ENCODE measurements around the gene ROPN1L.
A peak's percentile ranks its signal among the peaks of the same experiment; 100 is the strongest.
"Not testable (repeated sequence)": the region's sequence is repeated elsewhere in the genome, so short reads cannot be mapped to it uniquely, and the experiment has no call there.

ROPN1L gene

DNA sequence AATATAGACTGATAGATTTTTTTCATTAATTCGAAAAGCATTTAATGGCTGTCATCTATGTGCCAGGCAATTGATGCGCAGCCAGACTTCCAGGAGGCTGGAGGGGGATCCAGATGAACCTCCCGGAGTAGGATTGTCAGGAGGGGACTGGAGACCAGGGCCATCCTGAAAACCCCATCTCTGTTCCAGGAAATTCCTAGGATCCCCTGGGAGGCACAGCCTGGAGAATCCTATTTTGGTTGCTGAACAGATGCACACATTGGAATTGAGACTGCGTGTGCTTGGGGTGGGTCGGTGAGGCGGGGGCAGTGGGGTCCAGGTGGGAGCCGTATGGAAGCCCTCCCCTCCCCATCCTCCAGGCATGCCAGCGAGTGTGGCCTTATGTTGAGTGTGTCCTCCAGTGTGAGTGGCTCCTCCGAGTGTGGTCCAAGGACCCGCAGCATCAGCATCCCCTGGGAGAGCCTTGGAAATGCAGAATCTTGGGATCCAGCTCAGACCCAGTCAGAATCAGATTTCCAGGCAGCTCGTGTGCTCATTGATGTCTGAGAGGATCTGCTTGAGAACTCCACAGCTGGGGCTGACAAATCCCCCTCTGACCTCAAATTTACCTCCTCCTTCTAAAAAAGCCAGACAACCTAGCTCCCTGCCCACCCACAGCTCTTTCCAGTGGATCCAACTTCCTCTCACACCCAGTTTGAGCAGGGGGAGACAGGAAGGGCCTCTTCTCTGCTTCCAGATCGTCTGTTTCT, 38.7 kb downstream of the ROPN1L start:
- DNase-seq (ENCODE audit: low spot score) = no peak

DNA sequence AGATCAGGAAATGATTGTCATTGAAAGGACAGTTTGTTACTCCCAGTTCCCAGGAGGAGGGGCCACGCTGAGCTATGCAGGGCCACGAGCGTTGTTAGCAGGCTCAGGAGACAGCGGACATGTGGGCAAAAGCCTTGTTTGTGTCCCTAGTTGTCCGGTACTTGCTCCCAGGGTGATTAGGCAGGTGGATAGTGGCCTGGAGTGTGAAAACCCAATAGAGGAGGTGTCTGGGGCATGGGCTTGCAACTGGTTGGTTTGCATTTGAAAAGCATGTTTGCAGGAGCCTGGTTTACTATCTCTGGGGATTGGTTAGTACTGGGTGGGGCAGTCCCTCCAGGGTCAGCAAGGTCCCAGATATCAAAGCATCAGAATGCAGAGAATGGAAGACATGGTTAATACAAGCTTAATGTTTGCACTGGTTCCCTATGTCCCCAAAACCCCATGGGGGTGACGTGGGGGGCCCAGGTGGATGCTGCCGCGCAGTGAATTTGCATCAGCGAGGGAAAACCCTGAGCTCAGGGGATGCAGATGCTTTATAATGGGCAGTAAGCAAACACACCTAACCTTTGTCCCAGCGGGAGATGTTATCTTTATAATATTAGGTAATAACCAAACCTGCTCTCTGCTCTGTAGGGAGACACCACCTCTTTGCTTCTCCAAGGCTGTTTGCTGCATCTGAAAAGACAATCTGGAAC, 39.7 kb downstream of the ROPN1L start:
- DNase-seq (ENCODE audit: low spot score) = no peak

DNA sequence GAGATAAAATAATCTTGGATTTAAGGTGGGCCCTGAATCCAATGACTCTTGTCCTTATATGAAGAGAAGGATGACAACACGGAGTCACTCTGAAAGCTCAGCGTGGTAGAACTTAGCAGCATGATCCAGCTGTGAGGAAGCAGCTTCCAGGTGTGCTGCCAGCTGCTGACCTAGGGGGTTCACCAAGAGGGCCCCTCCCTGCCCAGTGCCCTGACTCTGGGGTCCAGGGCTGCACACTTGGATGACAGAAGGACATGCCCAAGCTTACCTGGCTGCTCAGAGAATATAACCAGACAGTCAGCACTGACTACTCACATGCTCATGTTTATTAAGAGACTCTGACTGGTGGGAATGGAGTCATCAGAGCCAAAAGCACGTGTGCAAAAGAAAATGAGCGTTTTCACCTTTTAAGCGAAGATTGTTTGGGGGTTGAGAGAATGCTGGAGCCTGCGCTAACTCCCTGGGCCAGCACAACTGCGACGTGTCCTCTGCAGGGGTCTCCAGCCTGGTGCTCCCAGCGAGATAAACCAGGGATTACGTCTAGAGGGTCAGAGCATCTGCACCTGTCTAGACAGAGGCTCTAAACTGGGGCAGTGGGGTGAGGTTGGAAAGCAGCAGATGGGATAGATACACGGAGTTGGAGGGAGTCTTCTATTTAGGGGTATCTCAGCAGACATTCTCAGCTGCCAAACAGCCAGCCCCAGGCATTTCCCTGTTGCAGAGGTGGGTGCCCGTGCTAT, 41.3 kb downstream of the ROPN1L start:
- DNase-seq (ENCODE audit: low spot score) = no peak

- no peak for DNase-seq (ENCODE audit: low spot score)
These were observed 43.1 kb downstream of the ROPN1L start for GRCh38 chr5:10484774-10485141.

DNA sequence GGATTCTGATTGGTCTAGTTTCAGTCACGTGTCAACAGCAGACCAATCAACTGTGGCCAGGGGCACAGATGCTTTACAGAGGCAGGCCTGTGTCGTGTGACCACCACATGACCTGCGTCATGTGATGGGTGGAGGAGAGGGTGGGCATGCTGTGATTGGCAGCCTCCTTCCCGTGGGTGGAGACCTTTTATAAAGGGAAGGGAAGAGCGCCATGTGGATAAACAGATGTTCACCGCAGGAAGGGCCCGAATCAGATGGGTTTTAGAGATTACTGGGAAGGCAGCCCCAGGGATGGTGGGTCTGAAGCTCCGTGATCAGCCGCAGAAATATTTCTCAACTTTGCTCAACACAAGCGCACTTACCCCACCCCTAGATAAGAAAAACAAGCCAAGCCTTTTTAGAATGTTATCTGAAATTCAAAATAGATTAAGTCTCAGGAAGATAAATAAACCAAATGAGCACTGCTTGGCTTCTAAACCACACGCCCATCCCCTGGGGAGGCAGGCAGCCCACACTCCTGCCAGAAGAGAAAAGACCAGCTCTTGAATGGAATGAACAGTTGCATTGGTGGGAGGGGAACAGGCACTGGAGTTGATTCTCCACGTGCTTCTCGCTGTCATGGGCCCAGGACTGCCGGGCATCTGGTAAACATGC, 43.6 kb downstream of the ROPN1L start:
- DNase-seq (ENCODE audit: low spot score) = no peak

DNA sequence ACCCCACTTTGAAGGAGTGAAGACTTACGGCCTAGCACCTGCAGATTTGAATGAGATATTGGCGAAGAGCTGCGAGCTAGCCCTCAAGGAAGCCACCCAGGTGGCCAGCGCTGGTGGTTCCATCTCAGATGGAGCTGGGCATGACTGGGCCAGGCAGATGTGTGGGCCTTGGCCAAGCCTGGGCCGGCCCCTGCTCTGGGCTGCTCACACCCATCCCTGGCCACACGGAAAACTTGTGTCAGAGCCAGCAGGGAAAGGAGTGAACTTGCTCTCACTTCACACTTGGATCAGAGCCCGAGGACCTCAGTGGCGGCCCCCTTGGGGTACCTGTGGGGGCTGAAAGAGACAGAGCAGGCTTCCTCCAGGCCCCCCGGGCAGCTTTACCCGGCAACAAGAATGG, 44.2 kb downstream of the ROPN1L start:
- no peak for DNase-seq (ENCODE audit: low spot score)

DNA sequence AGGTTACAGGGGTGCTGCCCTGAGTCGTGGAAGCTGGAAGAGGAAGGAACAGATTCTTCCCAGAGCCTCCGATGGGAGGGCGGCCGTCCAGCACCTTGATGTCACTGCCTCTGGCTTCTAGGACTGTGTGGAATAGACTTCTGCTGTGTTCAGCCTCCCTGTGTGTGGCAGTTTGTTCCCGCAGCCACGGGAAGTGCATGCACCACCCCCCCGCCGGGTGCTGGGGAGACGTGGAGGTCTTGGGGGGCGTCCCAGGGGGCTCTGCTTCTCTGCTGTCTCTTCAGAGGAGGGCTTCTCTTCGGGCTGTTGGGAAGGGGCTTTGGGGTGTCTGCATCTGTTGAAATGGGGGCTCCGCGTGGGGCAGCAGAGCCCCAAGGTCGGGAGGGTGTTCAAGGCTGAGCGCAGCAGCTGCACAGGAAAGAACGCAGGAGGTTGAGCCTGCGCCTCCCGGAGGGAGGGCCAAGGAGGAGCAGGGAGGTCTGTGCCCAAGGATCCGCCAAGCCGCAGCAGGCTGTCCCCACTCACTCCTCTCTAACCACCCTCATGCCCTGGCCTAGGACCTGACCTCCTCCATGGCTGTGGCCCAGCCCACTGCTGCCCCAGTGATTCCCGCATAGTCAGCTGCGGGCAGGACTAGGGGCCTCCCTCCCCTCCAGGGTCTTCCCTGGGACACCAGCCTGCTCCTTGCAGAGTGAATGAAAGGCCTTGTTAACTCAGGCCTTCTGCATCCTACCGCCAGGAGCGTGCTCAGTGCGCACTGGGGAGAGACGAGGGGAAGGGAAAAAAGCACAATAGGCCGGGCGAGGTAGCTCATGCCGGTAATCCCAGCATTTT, 45.0 kb downstream of the ROPN1L start:
- DNase-seq (ENCODE audit: low spot score) = no peak

- DNase-seq (ENCODE audit: low spot score) = no peak
These were observed 46.5 kb downstream of the ROPN1L start for GRCh38 chr5:10488144-10488543.

DNA sequence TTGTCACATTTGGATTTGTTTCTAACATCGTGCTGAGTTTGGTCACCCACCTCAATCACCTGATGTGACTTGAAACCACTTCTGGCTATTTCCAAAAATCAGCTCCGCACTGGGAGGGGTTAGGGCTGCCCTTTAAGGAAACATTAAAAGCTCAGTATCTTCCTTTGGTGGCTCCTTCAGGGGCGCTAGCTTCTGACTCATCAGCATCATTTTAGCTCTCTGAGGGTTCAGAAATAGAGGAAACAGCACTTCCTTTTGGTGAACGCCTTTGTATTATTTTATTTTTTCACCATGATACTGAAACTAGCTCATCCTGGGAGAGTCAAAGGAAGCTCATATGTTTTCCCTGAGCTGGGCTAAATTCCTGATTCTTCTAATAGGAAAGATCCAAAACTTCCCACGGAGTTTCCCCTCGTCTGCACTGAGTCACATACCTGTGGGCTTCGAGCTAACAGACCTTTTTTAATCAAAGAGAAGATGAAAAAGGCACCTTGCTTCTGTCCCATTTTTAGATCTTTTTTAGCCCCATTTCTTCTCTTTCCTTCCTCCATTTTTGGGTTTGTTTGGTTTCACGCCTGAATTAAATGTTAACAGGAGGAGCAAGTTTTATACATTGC, 48.2 kb downstream of the ROPN1L start:
- DNase-seq (ENCODE audit: low spot score) = peak; percentile 12

GRCh38 chr5:10490927-10491672, 49.4 kb downstream of the ROPN1L start:
- no peak for DNase-seq (ENCODE audit: low spot score)

DNA sequence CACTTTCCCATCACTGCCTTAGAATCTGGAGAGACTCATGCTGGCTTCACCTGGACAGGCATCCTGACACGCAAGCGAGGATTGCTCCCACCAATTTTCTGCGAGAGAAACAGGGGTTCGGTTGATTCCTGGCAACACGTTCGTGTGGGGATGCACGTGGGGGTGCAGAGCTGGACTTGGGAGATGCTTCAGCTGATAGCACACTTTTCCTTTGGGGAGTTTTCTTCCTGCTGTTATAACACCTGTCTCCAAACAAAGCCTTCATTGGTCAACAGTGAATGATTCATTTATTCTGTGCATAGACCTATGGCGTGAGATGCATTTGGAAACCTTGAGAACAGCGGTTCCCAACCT, 50.0 kb downstream of the ROPN1L start:
- DNase-seq (ENCODE audit: low spot score) = no peak

- no peak for DNase-seq (ENCODE audit: low spot score)
These were observed 52.2 kb downstream of the ROPN1L start for GRCh38 chr5:10493884-10494283.

DNA sequence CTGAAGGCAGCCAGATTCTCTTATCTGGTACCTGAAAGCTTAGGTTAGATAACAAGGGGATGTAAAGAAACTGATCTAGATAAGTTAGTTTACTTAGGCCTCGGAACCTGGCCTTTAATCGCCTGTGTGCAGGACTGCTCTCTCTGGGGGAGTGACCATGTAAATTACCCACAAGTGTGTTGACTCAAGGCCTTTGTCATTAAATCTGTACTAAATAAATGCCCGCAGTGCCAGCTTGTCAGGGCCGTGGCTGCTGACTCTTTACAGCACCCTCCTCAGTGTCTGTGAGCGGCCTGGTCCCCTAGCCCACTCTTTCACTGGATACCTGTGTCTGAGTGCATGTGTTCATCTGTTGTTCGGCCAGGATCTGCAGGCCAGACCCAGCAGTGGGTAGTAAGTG, 52.8 kb downstream of the ROPN1L start:
- not testable (repeated sequence) for DNase-seq (ENCODE audit: low spot score)

- DNase-seq (ENCODE audit: low spot score) = no peak
These were observed 55.9 kb downstream of the ROPN1L start for GRCh38 chr5:10497554-10497953.

- no peak for DNase-seq (ENCODE audit: low spot score)
These were observed 56.7 kb downstream of the ROPN1L start for GRCh38 chr5:10498350-10498749.

GRCh38 chr5:10499066-10499465, 57.4 kb downstream of the ROPN1L start:
- no peak for DNase-seq (ENCODE audit: low spot score)

DNA sequence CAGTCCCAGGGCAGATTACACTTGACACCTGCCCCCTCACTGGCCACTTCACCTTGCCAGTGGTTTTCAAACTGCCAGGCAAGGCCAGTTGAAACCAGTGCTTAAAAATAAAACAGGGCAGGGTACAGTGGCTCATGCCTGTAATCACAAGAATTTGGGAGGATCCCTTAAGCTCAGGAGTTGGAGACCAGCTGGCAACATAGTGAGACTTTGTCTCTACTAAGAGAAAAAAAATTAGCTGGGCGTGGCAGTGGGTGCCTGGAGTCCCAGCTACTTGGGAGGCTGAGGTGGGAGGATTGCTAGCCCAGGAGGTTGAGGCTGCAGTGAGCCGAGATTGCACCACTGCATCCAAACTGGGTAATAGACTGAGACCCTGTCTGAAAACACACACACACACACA, 58.1 kb downstream of the ROPN1L start:
- no peak for DNase-seq (ENCODE audit: low spot score)

GRCh38 chr5:10500669-10501068, 59.0 kb downstream of the ROPN1L start:
- no peak for DNase-seq (ENCODE audit: low spot score)

GRCh38 chr5:10501554-10502075, 59.9 kb downstream of the ROPN1L start:
- no peak for DNase-seq (ENCODE audit: low spot score)

GRCh38 chr5:10502130-10502529, 60.5 kb downstream of the ROPN1L start:
- no peak for DNase-seq (ENCODE audit: low spot score)
